Osteoblast (primary cell): Measurements from ENCODE around the gene ATP5F1D. TPM values are rescaled to one million over a fixed set of nuclear protein-coding genes. Genes with fewer than 3 reads are reported as not detected.

Source experiments
- DNase-seq: peaks from one replicate; pipeline ENCODE4 v3.0.0; 2011; ENCODE audit warnings: low spot score, mixed read lengths; ENCODE audit not compliant: insufficient read length; ENCODE audit errors: missing footprints
- H2AFZ ChIP-seq: 2 replicates; pipeline ENCODE4 v1.6.0; 2011; ENCODE audit warnings: mild to moderate bottlenecking, low read length
- H3K27ac ChIP-seq: 2 replicates; pipeline ENCODE4 v1.5.1; 2011; ENCODE audit warnings: mild to moderate bottlenecking, low read depth, low read length, moderate library complexity
- H3K27me3 ChIP-seq: 2 replicates; pipeline ENCODE4 v1.6.0; 2012; ENCODE audit warnings: mild to moderate bottlenecking, control low read depth, inconsistent platforms, low read length, moderate library complexity; ENCODE audit not compliant: insufficient read depth
- H3K36me3 ChIP-seq: 2 replicates; pipeline ENCODE4 v1.5.1; 2011; ENCODE audit warnings: mild to moderate bottlenecking, low read length, control low read depth, moderate library complexity; ENCODE audit not compliant: insufficient read depth
- H3K4me1 ChIP-seq: 2 replicates; pipeline ENCODE4 v1.5.1; 2011; ENCODE audit warnings: mild to moderate bottlenecking, low read length, control low read depth, moderate library complexity; ENCODE audit not compliant: insufficient read depth
- H3K4me2 ChIP-seq: 2 replicates; pipeline ENCODE4 v1.6.0; 2011; ENCODE audit warnings: mild to moderate bottlenecking, low read length; ENCODE audit not compliant: insufficient read depth
- H3K4me3 ChIP-seq: fragments of 200-600 bp; sonication (generic); 3 replicates; pipeline ENCODE4 v1.5.1; 2012; ENCODE audit warnings: mild to moderate bottlenecking, low read length, inconsistent platforms; ENCODE audit not compliant: insufficient read depth
- H3K79me2 ChIP-seq: 2 replicates; pipeline ENCODE4 v1.6.0; 2012; ENCODE audit warnings: mild to moderate bottlenecking, low read length, control low read depth, inconsistent platforms; ENCODE audit not compliant: insufficient read depth
- H3K9me3 ChIP-seq: 2 replicates; pipeline ENCODE4 v1.5.1; 2011; ENCODE audit warnings: low read depth, low read length, control low read depth
- H4K20me1 ChIP-seq: 2 replicates; pipeline ENCODE4 v1.6.0; 2012; ENCODE audit warnings: mild to moderate bottlenecking, low read length, control low read depth; ENCODE audit not compliant: insufficient read depth
- total RNA-seq: library from RNA; depleted of rRNA; stranded (reverse); fragments of >200 nt; gene quantifications from 2 replicates; pipeline ENCODE4 v1.2.3, GENCODE V29; 2012
- TF ChIP-seq, protein P1 (sequence below): IDR thresholded peaks from 2 replicates; pipeline ENCODE4 v1.5.1; 2011; ENCODE audit warnings: mild to moderate bottlenecking, low read depth, low read length, moderate library complexity; ENCODE audit errors: extremely low read depth

ATP5F1D gene
- total RNA-seq, 1 donor = 13.8 TPM

DNA sequence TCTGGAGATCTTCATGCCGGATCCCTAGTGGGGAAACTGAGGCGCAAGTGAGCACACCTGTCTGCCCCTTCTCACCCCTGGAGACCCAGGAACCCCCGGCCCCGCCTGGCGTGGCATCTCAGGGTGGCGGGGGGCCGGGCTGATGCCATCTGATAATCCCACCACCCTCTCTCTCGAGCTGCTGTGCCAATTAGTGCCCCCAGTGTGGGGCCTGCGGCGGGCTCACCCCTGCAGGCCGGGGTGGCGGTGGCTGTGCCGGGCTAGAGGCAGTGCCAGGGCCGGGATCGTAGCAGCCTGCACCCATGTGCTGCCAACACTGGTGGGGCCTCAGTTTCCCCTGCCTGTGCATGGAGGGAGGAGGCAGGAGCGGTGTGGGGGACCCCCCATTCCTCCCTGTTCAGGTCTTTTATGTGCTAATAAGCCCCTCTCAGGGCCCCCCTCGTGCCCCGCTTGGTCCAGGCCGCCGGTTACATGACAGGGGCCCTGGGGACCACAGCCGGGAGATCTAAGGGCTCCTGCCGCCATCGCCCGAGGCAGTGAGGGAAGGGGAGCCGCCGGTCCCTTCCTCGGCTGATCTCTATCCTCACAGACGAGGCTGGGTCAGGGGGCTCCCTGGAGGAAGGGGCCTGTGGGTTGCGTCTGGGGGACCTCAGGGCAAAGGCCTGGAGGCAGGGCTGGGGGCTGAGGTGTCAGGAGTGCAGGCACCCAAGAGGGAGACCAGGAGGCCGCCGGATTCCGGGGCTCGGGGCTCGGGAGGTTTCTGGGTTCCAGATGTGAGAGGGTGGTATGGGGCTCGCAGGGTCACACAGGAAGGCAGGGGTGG, 52.4 kb downstream of the ATP5F1D start:
- H3K4me2 ChIP-seq = no peak overlapping the region
- no peaks in the 10 kb centered on the region for H4K20me1 ChIP-seq
- no peak for DNase-seq
- H3K4me3 ChIP-seq = no peak overlapping the region
- H3K27me3 ChIP-seq = peaks cover 5% of the 10 kb centered on the region
- H3K27ac ChIP-seq = no peak overlapping the region
- no peaks in the 10 kb centered on the region for H3K4me1 ChIP-seq
- no peak overlapping the region for H2AFZ ChIP-seq
- TF ChIP-seq, protein P1, sequence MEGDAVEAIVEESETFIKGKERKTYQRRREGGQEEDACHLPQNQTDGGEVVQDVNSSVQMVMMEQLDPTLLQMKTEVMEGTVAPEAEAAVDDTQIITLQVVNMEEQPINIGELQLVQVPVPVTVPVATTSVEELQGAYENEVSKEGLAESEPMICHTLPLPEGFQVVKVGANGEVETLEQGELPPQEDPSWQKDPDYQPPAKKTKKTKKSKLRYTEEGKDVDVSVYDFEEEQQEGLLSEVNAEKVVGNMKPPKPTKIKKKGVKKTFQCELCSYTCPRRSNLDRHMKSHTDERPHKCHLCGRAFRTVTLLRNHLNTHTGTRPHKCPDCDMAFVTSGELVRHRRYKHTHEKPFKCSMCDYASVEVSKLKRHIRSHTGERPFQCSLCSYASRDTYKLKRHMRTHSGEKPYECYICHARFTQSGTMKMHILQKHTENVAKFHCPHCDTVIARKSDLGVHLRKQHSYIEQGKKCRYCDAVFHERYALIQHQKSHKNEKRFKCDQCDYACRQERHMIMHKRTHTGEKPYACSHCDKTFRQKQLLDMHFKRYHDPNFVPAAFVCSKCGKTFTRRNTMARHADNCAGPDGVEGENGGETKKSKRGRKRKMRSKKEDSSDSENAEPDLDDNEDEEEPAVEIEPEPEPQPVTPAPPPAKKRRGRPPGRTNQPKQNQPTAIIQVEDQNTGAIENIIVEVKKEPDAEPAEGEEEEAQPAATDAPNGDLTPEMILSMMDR = no peak
- no peaks in the 10 kb centered on the region for H3K9me3 ChIP-seq
- no peaks in the 10 kb centered on the region for H3K36me3 ChIP-seq
- H3K79me2 ChIP-seq = no peaks in the 10 kb centered on the region

Other genes starting within 250 kb of the ATP5F1D start
- gene GRIN3B, start 241.3 kb upstream of the ATP5F1D start, total RNA-seq = not detected in 2 replicates
- 74.0 and 84.0 TPM in 2 replicates for gene TMEM259, start 220.6 kb upstream of the ATP5F1D start, total RNA-seq
- not detected in 2 replicates for gene RNU6-2, start 220.2 kb upstream of the ATP5F1D start, total RNA-seq
- gene CNN2, start 215.1 kb upstream of the ATP5F1D start, total RNA-seq = 537 and 594 TPM in 2 replicates
- gene ABCA7, start 201.6 kb upstream of the ATP5F1D start, total RNA-seq = 33.3 and 43.0 TPM in 2 replicates
- gene ARHGAP45, start 174.6 kb upstream of the ATP5F1D start, total RNA-seq = 0.59 and 0.72 TPM in 2 replicates
- gene POLR2E, start 146.4 kb upstream of the ATP5F1D start, total RNA-seq = 70.2 and 74.0 TPM in 2 replicates
- 515 TPM in 2 replicates for gene GPX4, start 137.8 kb upstream of the ATP5F1D start, total RNA-seq
- 58.0 and 69.1 TPM in 2 replicates for gene SBNO2, start 67.5 kb upstream of the ATP5F1D start, total RNA-seq
- gene STK11, start 36.0 kb upstream of the ATP5F1D start, total RNA-seq = 75.7 and 100 TPM in 2 replicates
- gene CBARP, start 3.7 kb upstream of the ATP5F1D start, total RNA-seq = 1.8 and 2.9 TPM in 2 replicates
- gene MIDN, start 6.8 kb downstream of the ATP5F1D start, total RNA-seq = 14.4 and 19.9 TPM in 2 replicates
- gene CIRBP, start 27.6 kb downstream of the ATP5F1D start, total RNA-seq = 300 and 380 TPM in 2 replicates
- gene FAM174C, start 33.8 kb downstream of the ATP5F1D start, total RNA-seq = 21.8 and 25.0 TPM in 2 replicates
- gene EFNA2, start 44.1 kb downstream of the ATP5F1D start, total RNA-seq = not detected in 2 replicates
- gene NDUFS7, start 142.2 kb downstream of the ATP5F1D start, total RNA-seq = 40.4 and 46.0 TPM in 2 replicates
- gene GAMT, start 159.8 kb downstream of the ATP5F1D start, total RNA-seq = 25.0 and 29.2 TPM in 2 replicates
- gene DAZAP1, start 165.8 kb downstream of the ATP5F1D start, total RNA-seq = 40.9 and 44.5 TPM in 2 replicates
- gene RPS15, start 196.6 kb downstream of the ATP5F1D start, total RNA-seq = 304 and 318 TPM in 2 replicates
- gene APC2, start 208.4 kb downstream of the ATP5F1D start, total RNA-seq = 0.29 and 0.36 TPM in 2 replicates
- gene C19orf25, start 237.5 kb downstream of the ATP5F1D start, total RNA-seq = 28.9 and 30.0 TPM in 2 replicates
- 1.4 and 2.4 TPM in 2 replicates for gene PCSK4, start 248.6 kb downstream of the ATP5F1D start, total RNA-seq
- 1.2 and 1.8 TPM in 2 replicates for gene REEP6, start 249.4 kb downstream of the ATP5F1D start, total RNA-seq